Hematopoietic multipotent progenitor cell (in vitro differentiated cells): ENCODE results near the gene GOLGA6B. TPM values are rescaled to one million over a fixed set of nuclear protein-coding genes. Genes with fewer than 3 reads are reported as not detected.

Experiments used
- small RNA-seq: library from RNA; depleted of rRNA; stranded (forward); fragments of <200 nt; gene quantifications from one replicate; pipeline ENCODE3, GENCODE V24; 2012
- total RNA-seq: library from RNA; depleted of rRNA; stranded (reverse); fragments of >200 nt; gene quantifications from one replicate; pipeline ENCODE4 v1.2.3, GENCODE V29; 2012

GOLGA6B gene
- total RNA-seq, 1 donor: not detected

Small RNAs within 50 kb of the gene (small RNA-seq; reads per million reads assigned to genes)
- gene RN7SL853P: not detected

Other genes starting within 250 kb of the GOLGA6B start
- gene ARIH1, start 180.4 kb upstream of the GOLGA6B start, total RNA-seq: 26.9 TPM
- gene HIGD2B, start 31.5 kb downstream of the GOLGA6B start, total RNA-seq: under 0.01 TPM
- gene BBS4, start 31.5 kb downstream of the GOLGA6B start, total RNA-seq: 6.7 TPM
- 79.2 TPM for gene ADPGK, start 129.1 kb downstream of the GOLGA6B start, total RNA-seq